Activated CD4-positive, alpha-beta T cell treated with anti-CD3 and anti-CD28 coated beads for 24 hours (primary cell): ENCODE results near the gene DNAJC5.

ENCODE experiments used
- DNase-seq, 2 donors: peaks; one replicate each; pipeline ENCODE4 v3.0.0-alpha.2; 2020; ENCODE audit warnings: low read depth in 2 of 2

The DNAJC5 gene

DNA sequence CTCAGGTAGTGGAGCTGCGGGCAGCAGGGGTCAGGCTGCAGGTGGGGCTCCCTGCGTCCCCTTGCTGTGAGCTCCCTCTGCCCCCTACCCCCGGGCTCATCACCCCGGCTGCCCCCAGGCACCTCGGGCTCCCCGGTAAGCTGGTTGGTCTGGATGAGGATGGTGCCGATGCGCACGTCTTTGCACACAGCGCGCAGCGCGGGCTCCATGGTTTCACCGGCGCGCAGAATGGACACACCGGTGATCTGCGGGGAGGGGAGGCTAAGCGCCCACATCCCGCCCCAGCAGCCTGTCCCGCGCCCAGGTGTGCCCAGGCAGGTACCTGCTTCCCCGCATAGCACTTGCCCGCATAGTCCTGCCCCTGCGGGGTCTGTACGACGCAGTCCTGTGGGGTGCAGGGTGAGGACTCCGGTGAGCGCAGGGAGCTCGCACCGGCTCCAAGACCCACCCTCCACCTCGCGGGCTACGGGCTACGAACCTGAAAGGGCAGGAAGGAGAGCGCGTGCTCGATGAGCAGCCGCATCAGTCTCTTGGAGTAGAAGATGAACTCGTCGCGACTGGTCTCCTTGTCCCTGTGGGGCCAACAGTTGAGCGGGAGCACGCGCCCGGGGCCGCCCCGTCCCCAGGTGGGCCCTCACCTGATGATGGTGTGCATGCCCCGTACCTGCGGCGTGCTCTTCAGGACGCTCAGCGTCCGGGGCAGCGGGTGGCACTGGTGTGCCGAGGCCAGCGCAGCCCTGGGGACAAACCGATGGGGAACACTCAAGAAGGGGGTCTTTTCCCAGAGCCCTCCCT, 45.7 kb downstream of the DNAJC5 start:
- DNase-seq = no peak

DNA sequence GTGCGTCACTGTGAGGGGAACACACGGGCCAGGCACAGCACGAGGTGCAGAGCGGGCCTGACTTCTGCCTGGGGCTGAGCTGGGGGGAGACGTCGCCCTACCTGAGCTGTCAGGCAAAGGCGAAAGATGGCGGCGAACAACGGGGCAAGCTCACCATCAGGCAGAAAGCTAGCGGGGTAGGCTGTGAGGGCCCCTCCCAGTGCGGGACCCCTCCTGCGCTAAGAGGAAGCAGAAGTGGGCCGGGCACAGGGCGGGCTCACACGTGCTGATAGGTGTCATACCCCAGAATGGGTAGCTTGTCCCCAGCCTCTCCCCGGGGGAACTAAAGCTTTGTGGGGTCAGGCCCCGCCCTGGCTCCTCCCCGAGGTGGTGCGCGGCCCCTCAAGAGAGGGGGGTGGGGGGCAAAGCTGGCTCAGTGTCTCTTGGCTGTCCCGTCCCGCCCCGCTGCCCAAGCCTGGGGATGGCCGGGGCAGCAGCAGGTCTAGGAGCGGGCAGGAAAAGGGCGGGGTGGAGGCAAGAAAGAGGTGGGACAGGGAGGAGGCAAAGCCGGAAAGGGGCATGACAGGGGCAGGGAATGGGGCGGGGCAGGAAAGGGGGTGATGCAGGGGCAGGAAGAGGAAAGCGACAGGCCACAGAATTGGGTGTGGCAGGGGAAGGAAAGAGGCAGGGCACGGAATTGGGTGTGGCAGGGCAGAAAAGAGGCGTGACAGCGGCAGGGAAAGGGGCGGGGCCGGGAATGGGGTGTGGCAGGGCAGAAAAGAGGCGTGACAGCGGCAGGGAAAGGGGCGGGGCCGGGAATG, 46.6 kb downstream of the DNAJC5 start:
- peak; percentile 48 to 55 for DNase-seq

- DNase-seq = no peak
Observed at GRCh38 chr20:63942250-63942951, 47.5 kb downstream of the DNAJC5 start.

DNA sequence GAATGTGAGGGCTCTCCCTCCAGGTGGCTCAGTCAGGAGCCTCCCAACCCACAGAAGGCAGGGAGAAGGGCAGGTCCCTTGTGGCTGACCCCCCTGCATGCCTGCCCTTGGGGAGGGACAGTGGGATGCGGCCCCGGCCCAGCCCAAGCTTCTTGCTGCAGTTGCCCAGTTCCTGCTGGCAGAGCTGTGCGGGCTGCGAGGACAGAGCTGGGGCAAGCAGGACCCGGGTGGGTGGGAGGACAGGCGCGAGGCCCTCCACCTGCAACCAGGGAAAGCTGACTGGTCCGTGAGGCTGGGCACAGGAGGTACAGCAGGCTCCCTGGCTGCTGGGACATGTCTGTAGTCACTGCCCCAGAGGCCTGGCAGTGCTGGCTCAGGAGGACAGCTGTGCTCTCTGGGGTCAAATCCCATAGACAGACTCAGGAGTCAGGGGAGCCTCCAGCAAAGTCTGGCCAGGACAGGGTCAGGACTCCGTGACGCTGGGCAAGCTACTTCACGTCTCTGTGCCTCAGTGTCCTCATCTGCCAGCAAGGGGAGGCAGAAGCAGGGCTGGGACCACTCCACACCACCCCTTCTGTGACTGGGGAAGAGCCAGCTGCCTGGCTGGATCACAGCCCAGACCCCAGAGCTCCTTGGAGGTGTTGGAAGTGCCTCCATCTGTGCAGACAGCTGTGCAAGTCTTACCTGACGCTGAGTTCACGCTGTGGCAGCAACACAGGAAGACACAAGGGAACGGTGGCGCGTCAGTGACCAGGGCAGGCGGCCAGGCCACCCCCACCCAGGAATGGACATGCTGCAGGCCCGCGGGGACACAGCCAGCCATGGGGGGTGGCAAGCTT, 48.3 kb downstream of the DNAJC5 start:
- no peak for DNase-seq

GRCh38 chr20:63943808-63944077, 48.8 kb downstream of the DNAJC5 start:
- no peak for DNase-seq

DNA sequence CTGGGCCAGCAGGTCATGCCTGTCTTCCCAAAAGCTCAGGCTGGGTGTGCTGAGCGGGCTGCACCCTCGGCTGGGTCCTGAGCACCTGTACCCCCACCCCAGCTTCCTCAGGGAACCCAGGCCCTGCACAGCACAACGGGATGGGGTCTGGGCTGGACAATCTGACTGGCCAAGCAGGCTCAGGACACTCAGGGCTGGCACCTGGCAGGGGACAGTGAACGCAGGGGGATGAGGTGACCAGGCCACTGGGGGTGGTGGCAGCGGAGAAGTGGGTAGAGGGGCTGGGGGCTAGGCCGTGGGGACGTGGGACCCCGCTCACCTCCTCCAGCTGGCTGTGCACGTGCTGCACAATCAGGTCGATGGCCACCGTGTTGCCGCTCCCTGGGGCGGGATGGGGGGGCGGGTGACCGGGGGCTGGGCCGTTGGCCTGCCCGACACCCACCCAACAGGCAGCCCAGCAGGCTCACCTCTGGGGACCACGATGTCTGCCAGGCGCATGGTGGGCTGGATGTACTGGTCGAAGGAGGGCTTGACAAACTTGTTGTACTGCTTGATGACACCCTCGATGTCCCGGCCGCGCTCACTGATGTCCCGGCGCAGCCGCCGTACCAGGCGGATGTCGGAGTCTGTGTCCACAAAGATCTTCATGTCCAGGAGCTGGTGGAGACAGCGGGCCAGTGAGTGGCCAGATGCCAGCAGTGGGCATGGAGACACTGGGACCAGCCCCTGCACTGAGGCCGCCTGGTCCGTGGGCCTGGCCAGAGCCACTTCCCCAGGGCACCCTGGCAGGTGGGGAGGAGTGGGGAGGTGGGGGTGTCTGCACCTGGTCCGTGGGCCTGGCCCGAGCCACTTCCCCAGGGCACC, 49.4 kb downstream of the DNAJC5 start:
- DNase-seq = no peak

DNA sequence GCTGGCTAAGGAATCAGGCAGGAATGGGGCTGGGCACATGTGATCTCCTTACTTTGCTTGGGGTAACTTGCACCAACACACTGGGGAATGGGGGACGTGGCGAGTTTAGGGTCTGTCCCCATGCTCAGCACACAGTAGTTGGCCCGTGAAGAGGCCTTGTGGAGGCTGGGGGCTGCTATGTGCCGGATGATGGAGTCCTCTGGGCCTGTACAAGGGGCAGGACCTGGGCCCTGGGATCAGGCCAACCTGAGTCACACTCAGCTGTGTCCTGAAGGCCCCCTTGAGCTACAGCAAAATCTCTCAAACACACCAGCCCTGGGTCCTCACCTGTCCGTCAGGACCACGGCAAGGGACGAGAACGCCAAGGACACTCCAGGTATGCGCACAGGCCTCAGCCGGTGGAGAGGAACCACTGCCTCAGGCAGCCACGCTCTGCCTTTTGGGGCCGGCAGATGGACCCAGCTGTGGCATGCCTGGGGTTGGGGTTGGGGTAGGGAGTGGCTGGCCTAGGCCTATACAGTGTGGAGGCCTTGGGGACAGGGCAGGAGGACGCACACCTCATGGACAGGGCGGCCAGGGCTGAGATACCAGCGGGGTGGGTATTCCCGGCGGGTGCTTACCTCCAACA, 50.2 kb downstream of the DNAJC5 start:
- no peak for DNase-seq

GRCh38 chr20:63945921-63946920, 51.3 kb downstream of the DNAJC5 start:
- no peak for DNase-seq

GRCh38 chr20:63946986-63947637, 52.2 kb downstream of the DNAJC5 start:
- DNase-seq = no peak

- no peak for DNase-seq
Observed at GRCh38 chr20:63947638-63948456, 52.9 kb downstream of the DNAJC5 start.

DNA sequence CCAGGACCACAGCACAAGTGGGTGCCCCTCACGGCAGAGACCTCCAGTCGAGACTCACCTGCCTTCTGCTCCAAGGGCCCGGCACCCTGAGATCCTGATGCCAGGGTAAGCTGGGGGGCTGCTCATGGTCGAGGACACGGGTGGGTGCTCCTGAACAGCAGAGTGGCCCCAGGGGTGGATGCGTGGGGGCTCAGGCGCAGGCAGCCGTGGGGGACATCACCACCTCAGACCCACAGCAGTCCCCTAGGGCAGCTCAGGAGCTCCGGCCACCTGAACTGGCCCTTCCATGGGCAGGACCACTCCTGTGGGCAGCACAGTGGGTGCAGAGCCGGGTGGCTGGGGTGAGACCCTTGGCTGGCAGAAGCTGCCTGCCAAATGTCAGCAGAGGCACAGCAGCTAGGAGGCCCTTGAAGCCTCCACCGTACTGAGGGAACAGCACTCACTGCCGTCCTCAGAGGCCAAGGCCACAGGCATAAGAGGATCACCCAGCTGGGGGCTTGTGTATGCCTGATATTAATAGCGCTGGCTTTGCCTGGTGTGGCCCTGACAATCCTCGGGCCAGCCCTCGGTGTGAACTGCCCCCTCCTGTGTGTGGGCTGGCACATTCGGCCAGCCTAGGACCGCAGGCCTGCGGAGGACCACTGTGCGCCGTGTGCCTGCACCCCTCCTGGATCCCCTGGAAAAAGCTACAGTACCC, 55.9 kb downstream of the DNAJC5 start:
- DNase-seq = no peak

DNA sequence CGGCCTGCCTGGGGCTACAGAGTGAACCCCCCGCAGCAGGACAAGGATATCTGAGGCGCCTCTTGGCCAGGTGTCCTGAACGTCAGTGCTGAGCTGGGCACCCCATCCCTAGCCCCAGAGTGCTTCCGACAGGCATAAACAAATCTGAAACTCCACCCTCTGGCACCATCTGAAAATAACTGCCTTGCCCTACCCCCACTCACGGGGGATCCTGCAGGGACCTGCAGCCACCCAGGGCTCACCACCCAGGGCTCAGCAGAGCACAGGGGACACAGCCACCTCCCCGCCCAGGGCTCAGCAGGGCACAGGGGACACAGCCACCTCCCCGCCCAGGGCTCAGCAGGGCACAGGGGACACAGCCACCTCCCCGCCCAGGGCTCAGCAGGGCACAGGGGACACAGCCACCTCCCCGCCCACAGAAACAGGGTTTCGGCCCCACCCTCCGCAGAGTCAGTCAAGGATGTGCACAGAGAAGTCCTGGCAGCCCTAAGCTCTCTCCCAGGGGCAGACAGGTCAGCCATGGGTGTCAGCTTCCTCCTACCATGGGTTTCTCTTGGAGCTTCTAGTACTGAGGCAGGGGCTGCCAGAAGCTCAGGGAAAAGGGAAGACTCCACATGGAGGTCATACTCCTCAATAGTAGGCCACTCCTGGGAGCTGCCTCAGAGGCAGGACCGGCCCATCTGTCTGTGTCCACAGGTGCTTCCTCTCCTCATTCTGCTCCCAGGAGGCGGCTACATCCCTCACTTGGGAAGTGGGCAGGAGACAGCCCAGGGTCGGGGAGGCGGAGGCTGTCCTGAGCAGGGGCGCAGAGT, 56.7 kb downstream of the DNAJC5 start:
- DNase-seq = no peak

- DNase-seq = no peak
Observed at GRCh38 chr20:63952210-63952535, 57.2 kb downstream of the DNAJC5 start.

DNA sequence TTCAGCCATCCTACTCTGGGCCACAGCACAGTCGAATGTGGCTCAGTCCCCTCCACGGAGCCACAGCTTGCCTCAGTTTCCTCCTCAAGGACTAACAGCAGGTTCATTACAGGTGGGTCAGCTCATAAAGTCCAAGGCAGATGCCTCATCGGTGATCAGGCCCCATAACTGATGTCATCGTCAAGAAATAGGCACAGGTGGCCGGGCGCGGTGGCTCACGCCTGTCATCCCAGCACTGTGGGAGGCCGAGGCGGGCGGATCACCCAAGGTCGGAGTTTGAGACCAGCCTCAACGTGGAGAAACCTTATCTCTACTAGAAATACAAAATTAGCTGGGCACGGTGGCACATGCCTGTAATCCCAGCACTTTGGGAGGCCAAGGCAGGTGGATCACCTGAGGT, 57.8 kb downstream of the DNAJC5 start:
- DNase-seq = no peak

DNA sequence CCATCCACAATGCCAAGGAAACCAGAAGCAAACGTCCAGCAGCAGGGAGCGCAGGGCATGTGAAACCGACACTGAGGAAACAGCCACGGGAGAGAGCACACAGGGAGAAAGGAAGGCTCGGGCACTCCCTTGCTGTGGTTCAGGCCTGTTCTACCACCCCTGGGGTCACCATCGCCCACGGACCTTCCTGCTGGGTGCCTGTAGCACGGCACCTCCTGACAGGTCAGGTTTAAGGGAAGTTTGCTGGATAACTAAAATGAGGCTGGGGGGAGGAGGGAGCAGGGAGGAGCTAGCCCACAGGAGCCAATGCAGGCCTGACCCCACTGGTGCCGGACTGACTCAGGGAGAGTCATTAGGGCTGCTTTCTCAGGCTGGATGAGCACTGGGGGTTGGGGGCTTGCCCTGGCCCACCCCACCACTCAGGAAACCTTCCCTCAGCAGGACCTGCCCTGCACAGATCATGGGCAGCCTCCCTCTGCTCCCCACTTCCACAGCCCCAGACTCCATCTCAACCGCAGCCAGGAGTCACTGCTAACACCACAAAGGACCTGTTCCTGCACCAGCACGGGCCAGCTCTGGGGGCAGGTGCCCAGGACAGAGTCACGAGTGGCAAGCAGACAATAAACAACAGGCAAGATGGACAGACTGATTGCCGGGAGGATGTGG, 59.0 kb downstream of the DNAJC5 start:
- no peak for DNase-seq

DNA sequence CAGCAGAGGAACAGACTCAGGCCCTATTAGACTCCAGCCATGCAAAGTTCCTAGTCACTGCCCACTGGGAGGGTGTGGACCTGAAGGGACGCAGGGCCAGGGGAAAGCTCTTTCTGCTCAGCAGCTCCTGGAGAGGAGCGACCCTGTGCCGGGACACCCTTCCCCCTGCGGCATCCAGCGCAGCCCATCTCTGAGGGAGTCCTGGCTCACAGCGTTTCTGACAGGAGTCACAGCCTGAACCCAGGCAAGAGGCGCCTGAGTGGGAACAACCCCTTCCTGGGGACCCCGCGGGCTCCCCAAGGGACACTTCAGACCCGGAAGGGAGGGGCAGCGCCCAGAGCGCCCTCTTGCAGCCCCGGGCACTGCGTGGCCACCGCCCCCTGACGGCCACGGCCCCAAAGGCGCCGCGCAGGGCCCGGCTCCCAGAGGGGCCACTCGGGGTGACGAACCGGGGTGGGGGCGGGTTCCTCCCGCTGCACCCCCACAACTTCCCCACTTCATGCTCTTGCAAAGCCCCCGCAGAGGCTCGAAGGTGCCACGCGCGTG, 60.4 kb downstream of the DNAJC5 start:
- no peak for DNase-seq
